ENCODE data around the gene GPC6. TPM values are rescaled to one million over a fixed set of nuclear protein-coding genes. Genes with fewer than 3 reads are reported as not detected.

The GPC6 gene
- total RNA-seq, 1 experiment from 2014 or later: not detected

DNA sequence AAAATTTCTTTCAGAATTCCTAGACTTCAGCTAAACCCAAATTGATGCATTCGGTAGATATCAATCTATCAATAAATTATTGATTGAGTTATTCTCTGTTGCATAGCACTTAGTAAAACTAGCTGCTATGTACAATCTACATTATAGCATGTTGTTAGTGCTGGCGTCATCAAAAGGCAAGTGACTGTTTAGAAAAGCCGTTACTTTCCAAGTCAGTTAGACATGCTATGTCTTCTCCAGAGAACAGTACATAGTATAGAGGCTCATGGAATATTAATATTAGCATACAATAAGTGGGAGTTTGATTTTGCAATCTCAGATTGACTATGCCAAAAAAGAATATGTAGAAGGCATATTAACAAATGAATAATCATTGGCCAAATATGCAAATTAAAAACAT is 1087.3 kb downstream of the GPC6 start:
- intact Hi-C loops (cut with micrococcal nuclease; ENCODE audit: unreplicated experiment): no loop called here
- H3K9me3 Mint-ChIP-seq (ENCODE audit: low read depth, unreplicated experiment): no peaks in the 10 kb centered on the region
- no peak overlapping the region for H3K4me3 Mint-ChIP-seq (ENCODE audit: low read depth, unreplicated experiment)
- DNase-seq: no peak
- no peak overlapping the region for H3K27ac Mint-ChIP-seq (ENCODE audit: unreplicated experiment)
- no TSS peak for BruUV-seq (replicated peaks)
- H3K27me3 Mint-ChIP-seq (ENCODE audit: unreplicated experiment): no peaks in the 10 kb centered on the region
- H3K4me1 Mint-ChIP-seq (ENCODE audit: low read depth, unreplicated experiment): no peaks in the 10 kb centered on the region
- CTCF ChIA-PET: no interaction called here
- H3K36me3 Mint-ChIP-seq (ENCODE audit: insufficient read depth, unreplicated experiment): no peaks in the 10 kb centered on the region
- TF ChIP-seq, protein P1, sequence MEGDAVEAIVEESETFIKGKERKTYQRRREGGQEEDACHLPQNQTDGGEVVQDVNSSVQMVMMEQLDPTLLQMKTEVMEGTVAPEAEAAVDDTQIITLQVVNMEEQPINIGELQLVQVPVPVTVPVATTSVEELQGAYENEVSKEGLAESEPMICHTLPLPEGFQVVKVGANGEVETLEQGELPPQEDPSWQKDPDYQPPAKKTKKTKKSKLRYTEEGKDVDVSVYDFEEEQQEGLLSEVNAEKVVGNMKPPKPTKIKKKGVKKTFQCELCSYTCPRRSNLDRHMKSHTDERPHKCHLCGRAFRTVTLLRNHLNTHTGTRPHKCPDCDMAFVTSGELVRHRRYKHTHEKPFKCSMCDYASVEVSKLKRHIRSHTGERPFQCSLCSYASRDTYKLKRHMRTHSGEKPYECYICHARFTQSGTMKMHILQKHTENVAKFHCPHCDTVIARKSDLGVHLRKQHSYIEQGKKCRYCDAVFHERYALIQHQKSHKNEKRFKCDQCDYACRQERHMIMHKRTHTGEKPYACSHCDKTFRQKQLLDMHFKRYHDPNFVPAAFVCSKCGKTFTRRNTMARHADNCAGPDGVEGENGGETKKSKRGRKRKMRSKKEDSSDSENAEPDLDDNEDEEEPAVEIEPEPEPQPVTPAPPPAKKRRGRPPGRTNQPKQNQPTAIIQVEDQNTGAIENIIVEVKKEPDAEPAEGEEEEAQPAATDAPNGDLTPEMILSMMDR (IDR thresholded peaks at IDR 0.05; ENCODE audit: unreplicated experiment): no peak

DNA sequence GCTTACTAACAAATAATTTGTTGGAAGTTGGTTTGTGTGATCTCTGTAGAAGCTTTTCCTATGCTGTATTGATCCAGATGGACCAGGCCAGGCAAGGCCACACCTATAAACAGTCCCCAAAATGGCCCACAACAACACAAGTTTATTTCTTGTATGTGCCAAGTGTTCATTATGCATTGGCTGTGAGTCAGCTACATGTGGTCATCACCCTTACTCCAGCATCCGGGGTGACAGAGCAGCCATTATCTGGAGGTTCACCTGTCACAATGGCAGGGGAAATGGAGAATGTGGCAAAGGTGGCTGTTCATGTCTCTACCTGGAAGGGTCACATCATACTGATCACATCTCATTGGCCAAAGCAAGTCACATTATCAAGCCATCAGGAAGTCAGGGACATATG is 1088.6 kb downstream of the GPC6 start:
- intact Hi-C loops (cut with micrococcal nuclease; ENCODE audit: unreplicated experiment): no loop called here
- Mint-ChIP-seq H3K4me1 (ENCODE audit: low read depth, unreplicated experiment) (no peaks in the 10 kb centered on the region), H3K27ac (ENCODE audit: unreplicated experiment) (no peak overlapping the region), H3K27me3 (ENCODE audit: unreplicated experiment) (no peaks in the 10 kb centered on the region), H3K4me3 (ENCODE audit: low read depth, unreplicated experiment) (no peak overlapping the region), H3K9me3 (ENCODE audit: low read depth, unreplicated experiment) (no peaks in the 10 kb centered on the region), H3K36me3 (ENCODE audit: insufficient read depth, unreplicated experiment) (no peaks in the 10 kb centered on the region)
- CTCF ChIA-PET: no interaction called here
- no peak for DNase-seq
- BruUV-seq (replicated peaks): no TSS peak
- TF ChIP-seq, protein P1 (IDR thresholded peaks at IDR 0.05; ENCODE audit: unreplicated experiment): no peak

DNA sequence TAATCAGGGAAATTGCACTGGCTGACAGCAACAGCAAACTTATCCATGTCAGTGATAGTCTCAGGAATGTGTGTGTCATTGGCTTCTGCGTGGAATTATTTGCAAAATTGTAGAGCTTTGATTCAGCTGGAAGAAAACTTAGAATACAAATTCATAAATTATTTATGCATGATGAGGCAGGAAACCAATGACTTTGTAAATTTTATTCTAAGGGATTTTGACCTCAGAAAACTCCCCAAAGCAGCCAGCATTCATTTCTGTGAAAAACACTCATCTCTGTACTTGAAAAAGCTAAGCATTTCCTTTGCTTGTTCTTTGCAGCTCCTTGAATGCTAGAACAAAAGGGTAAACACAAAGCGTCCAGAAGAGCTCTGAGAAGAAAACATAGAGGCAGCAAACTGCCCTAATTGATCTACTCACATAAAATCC is 1090.5 kb downstream of the GPC6 start:
- H3K4me3 Mint-ChIP-seq (ENCODE audit: low read depth, unreplicated experiment): no peak overlapping the region
- no peaks in the 10 kb centered on the region for H3K9me3 Mint-ChIP-seq (ENCODE audit: low read depth, unreplicated experiment)
- CTCF ChIA-PET: no interaction called here
- intact Hi-C loops (cut with micrococcal nuclease; ENCODE audit: unreplicated experiment): no loop called here
- TF ChIP-seq, protein P1 (IDR thresholded peaks at IDR 0.05; ENCODE audit: unreplicated experiment): no peak
- H3K27me3 Mint-ChIP-seq (ENCODE audit: unreplicated experiment): no peaks in the 10 kb centered on the region
- H3K4me1 Mint-ChIP-seq (ENCODE audit: low read depth, unreplicated experiment): no peaks in the 10 kb centered on the region
- no peak overlapping the region for H3K27ac Mint-ChIP-seq (ENCODE audit: unreplicated experiment)
- DNase-seq: no peak
- no TSS peak for BruUV-seq (replicated peaks)
- no peaks in the 10 kb centered on the region for H3K36me3 Mint-ChIP-seq (ENCODE audit: insufficient read depth, unreplicated experiment)

DNA sequence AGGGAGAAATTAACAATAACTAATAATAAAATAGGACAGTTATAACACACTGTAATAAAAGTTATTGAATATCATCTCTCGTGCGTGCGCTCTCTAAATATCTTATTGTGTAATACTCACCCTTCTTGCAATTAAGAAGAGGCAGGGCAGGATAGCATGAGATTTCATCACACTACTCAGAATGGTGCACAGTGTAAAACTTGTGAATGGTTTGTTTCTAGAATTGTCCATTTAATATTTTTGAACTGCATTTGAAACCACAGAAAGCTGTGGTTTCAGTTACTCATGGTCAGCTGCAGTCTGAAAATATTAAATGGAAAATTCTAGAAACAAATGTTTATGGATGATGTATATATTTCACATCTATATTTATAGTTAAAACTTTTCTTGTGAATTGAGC is 1091.8 kb downstream of the GPC6 start:
- Mint-ChIP-seq H3K27ac (ENCODE audit: unreplicated experiment) (no peak overlapping the region), H3K9me3 (ENCODE audit: low read depth, unreplicated experiment) (no peaks in the 10 kb centered on the region), H3K36me3 (ENCODE audit: insufficient read depth, unreplicated experiment) (no peaks in the 10 kb centered on the region), H3K4me1 (ENCODE audit: low read depth, unreplicated experiment) (no peaks in the 10 kb centered on the region), H3K27me3 (ENCODE audit: unreplicated experiment) (no peaks in the 10 kb centered on the region), H3K4me3 (ENCODE audit: low read depth, unreplicated experiment) (no peak overlapping the region)
- intact Hi-C loops (cut with micrococcal nuclease; ENCODE audit: unreplicated experiment): no loop called here
- no TSS peak for BruUV-seq (replicated peaks)
- TF ChIP-seq, protein P1 (IDR thresholded peaks at IDR 0.05; ENCODE audit: unreplicated experiment): no peak
- DNase-seq: no peak
- CTCF ChIA-PET: no interaction called here

DNA sequence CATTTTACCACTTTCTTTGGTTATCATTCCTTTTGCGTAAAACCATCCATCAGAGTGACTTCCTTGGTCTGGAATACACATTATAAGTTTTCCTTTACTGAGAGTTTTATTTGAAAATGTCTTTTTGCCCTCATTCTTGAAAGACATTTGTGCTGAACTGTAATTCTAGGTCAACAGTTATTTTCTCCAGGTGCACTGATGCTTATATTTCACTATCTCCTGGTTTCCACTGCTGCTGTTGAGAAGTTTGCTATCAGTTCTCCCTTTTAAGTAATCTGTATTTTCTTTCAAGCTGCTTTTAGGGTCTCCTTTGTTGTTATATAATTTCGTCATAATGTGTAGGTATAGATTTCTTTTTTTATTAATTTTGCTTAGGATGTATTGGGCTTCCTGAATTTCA is 1092.9 kb downstream of the GPC6 start:
- H3K27me3 Mint-ChIP-seq (ENCODE audit: unreplicated experiment): no peaks in the 10 kb centered on the region
- no peak for DNase-seq
- intact Hi-C loops (cut with micrococcal nuclease; ENCODE audit: unreplicated experiment): no loop called here
- H3K4me1 Mint-ChIP-seq (ENCODE audit: low read depth, unreplicated experiment): no peaks in the 10 kb centered on the region
- H3K4me3 Mint-ChIP-seq (ENCODE audit: low read depth, unreplicated experiment): no peak overlapping the region
- H3K36me3 Mint-ChIP-seq (ENCODE audit: insufficient read depth, unreplicated experiment): no peaks in the 10 kb centered on the region
- BruUV-seq (replicated peaks): no TSS peak
- CTCF ChIA-PET: no interaction called here
- TF ChIP-seq, protein P1 (IDR thresholded peaks at IDR 0.05; ENCODE audit: unreplicated experiment): no peak
- H3K9me3 Mint-ChIP-seq (ENCODE audit: low read depth, unreplicated experiment): no peaks in the 10 kb centered on the region
- H3K27ac Mint-ChIP-seq (ENCODE audit: unreplicated experiment): no peak overlapping the region

Data from Calu3 (cell line).